ENCODE measurements around the gene ITGB3BP.

- TF ChIP-seq CTCF (IDR thresholded peaks at IDR 0.05): no peak
- TF ChIP-seq POLR2A (IDR thresholded peaks at IDR 0.05): no peak
Observed at GRCh38 chr1:63411066-63411465, 112.0 kb downstream of the ITGB3BP start.

Data from body of pancreas (tissue), 4 donors.